Stromal cell of bone marrow (primary cell): ENCODE data around the gene TMTC1.
"Not testable (repeated sequence)": the region's sequence is repeated elsewhere in the genome, so short reads cannot be mapped to it uniquely, and the experiment has no call there.

Experiments
- DNase-seq: peaks from one replicate; pipeline ENCODE4 v3.0.0-alpha.2; 2012; ENCODE audit warnings: low read depth

Gene TMTC1

DNA sequence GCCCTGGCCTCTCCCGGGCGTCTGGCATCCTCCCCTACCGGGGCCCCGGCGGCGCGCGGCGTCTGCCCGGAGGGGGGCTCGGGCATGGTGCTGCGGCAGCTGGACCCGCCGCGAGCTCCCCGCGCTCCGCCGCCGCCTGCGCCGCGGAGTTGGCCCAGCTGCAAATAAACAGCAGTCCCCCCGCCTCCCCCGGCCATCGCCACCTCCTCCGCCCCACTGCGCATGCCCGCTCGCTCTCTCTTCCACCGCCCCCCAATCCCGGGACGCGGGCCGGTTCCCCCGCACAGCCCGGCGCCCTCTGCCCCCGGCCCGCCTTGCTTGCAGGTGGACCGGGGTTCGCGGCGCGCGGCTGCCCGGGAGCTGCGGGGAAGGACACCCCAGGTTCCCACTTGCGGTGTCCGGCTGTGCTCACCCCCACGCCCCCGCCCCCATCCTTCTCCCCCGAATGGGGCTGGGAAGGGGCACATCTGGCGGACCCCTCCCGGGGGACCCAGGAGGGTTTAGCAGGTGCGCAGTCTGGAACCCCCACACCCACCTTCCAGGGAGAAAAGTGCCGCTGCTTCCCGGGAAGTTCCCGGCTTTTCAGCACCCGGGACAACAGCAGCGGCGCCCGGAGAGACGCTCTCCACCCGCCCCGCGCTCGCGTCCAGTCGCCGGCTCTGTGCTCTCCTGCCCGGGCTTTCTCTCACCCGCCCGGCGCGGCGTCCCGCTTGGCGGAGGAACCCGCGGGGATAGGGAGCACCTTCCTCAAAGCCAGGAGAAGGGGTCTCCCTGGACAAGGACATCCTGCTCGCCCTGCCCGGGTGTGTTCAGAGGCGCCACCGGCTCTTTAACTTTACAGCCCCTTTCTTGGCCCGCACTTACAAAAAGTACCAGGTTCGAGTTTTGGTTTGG, at the start of gene TMTC1:
TSS of gene TMTC1 (minus strand) at position 170 of the 894 bp plus-strand sequence. CDS start 191 bp downstream, outside the sequence.
- peak; percentile 31 for DNase-seq

GRCh38 chr12:29831173-29831572, 47.4 kb upstream of the TMTC1 start:
- no peak for DNase-seq

- no peak for DNase-seq
These were observed 46.6 kb upstream of the TMTC1 start for GRCh38 chr12:29830391-29830790.

DNA sequence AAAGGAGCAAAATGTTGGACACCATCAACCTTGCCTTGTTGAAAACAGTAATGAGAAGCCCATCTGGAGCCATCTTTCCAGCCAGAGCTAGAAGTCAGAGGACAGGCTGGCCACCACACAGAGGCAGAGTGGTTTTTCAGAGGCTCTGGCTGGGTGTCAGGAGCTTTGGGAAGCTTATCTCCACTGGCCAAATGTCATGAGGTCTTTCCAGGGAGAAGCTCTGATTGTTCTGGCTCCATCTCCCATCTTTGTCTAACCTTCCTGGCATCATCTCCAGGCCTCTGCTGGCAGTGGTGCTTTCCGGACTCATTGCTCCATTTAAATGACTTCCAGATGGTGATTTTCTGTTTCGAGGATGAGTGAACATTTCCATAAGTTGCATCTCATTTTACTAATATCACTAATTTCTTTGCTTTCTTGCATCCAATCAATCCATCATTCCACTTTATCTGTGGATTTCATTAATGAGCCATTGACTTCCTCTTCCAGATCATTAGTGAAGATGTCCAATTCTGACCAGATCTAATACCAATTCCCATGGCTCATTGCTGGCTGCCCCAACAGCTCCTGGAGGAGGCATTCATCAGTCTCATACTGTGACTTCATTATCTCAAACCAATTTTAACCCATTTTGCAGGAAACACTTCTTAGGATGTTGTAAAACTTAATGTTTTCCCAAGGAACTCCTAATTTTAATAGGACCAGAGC, 35.3 kb upstream of the TMTC1 start:
- DNase-seq: peak; percentile 34

GRCh38 chr12:29816874-29817725, 33.4 kb upstream of the TMTC1 start:
- no peak for DNase-seq

DNA sequence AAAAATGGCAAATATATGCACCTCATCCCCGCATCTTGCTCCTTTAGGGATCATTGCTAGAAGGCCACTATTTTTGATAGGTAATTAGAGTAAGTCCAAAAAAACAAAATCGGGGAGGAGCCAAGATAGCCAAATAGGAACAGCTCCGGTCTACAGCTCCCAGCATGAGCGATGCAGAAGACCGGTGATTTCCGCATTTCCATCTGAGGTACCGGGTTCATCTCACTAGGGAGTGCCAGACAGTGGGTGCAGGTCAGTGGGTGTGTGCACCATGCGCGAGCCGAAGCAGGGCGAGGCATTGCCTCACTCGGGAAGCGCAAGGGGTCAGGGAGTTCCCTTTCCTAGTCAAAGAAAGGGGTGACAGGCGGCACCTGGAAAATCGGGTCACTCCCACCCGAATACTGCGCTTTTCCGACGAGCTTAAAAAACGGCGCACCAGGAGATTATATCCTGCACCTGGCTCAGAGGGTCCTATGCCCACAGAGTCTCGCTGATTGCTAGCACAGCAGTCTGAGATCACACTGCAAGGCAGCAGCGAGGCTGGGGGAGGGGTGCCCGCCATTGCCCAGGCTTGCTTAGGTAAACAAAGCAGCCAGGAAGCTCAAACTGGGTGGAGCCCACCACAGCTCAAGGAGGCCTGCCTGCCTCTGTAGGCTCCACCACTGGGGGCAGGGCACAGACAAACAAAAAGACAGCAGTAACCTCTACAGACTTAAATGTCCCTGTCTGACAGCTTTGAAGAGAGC, 26.0 kb upstream of the TMTC1 start:
- DNase-seq: not testable (repeated sequence)

GRCh38 chr12:29807129-29807528, 23.4 kb upstream of the TMTC1 start:
- peak; percentile 18 for DNase-seq

GRCh38 chr12:29804019-29804418, 20.3 kb upstream of the TMTC1 start:
- no peak for DNase-seq

GRCh38 chr12:29799591-29799990, 15.8 kb upstream of the TMTC1 start:
- DNase-seq: no peak

- DNase-seq: no peak
These were observed 14.0 kb upstream of the TMTC1 start for GRCh38 chr12:29797565-29798355.

- DNase-seq: peak; percentile 90
These were observed 13.1 kb upstream of the TMTC1 start for GRCh38 chr12:29796823-29797263.

- DNase-seq: no peak
These were observed 12.0 kb upstream of the TMTC1 start for GRCh38 chr12:29795715-29796114.

DNA sequence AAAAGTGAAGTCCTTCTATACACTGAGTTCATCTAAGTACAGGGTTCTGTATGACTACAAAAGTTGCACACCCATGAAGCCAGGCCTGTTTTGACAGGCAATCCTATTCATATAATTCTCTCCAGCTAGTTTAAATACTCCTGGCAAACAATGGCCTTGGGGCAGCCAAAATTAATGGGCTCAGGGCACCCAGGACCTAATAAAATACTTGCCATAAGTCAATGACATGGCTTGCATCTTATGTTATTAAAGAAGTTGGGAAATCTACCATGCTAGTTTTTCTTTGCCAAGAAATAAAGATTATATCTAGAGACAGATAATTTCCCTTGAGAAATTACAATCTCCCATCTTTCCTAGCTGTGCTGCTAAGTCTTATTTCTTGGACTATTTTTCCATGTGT, 11.1 kb upstream of the TMTC1 start:
- no peak for DNase-seq

DNA sequence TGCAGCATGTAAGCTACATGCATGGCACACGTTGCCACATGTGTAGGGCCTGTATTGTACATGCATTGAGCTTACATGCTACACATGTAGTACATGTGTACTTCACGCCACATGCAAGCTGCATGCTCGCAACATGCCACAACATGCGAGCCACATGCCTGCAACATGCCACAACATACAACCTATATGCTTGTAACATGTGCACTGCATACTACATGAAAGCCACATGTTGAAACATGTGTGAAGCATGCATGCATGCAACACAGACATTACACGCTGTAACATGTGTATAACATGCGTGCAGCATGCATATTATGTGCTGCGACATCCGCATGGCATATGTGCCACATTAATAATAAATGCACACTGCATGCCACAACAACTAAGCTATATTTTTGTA, 9.1 kb upstream of the TMTC1 start:
- no peak for DNase-seq

GRCh38 chr12:29792132-29792531, 8.4 kb upstream of the TMTC1 start:
- DNase-seq: no peak

GRCh38 chr12:29782871-29783772, 620 bp downstream of the TMTC1 start:
- peak; percentile 25 for DNase-seq

DNA sequence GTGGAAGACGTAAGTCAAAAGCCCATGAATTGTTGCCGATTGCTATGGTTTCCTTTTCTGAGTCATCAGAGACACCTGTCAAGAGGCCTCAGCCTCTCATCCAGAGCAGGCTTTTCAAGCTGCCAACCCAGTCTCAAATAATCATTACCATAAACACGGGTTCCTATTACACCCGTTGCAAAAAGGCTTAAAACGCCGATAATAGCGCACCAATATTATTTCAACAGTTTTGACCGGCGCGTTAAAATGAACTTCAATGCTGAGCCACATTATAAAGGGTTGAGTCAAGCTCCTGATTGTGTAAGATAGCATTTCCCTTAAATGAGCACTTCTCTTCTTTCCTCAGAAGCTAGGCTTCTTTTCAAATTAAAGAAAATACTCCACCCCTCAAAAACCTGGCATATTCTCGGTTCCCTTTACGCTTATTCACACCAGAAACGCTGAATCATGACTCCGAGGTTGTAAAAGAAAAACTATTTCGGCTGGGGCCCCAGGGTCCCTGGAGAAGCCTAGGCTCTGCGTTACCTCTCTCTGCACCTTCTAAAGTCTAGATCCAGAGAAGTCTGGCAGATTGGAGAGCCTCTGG, 1.4 kb downstream of the TMTC1 start:
- DNase-seq: peak; percentile 84

DNA sequence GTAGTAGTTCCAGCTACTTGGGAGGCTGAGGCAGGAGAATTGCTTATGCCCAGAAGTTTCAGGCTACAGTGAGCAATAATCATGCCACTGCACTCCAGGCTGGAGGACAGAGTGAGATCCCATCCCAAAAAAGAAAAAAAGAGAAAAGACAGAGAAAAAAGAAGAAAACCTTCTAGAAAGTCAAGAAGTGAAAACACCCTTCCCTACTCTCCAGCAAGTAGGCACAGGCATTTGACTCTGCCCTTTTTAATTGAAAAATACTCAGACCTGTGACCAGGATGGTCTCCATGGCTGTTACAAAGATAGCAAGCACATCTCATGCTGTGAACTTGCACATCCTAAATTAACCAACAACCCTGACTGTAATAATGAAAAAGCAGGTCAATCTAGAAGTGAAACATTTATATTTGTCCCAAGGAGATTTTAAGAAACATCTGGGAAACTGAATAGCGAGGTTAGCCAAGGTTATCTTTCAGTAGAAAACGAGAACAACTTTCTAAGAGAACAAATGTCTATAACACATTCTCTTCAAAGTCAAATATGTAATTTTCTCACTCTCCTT, 2.0 kb downstream of the TMTC1 start:
- no peak for DNase-seq

DNA sequence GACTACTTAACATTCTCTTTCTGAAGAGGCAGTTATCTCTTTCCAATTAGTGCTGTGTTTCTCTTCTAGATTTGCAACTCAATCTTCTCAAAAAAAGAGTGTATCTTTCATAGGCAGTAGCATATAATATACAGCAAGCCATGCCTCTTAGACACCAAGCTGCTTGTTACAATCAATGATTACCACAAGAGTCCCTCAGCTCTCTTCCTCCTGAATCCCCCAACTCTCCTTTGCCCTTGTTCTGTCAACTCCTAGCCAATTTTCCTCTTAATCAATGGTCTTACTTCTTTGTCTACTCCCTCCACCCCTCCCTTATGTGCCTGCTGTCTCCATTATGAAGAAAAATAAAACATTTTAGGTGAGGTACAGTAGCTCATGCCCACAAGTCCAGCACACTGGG, 2.6 kb downstream of the TMTC1 start:
- no peak for DNase-seq
